GM12878 (cell line): ENCODE results near the gene TIGAR. TPM values are rescaled to one million over a fixed set of nuclear protein-coding genes. Genes with fewer than 3 reads are reported as not detected.

ENCODE experiments used
- ATAC-seq: fragments of 200-7000 bp; cut with Tn5 transposase; 3 replicates; pipeline ENCODE4 v1.9.1; 2020; ENCODE audit warnings: mild to moderate bottlenecking, moderate library complexity
- BruUV-seq: library from RNA; stranded (reverse); fragments of 400-500 nt; replicated peaks from 2 replicates; lab custom pipeline; 2021; lab: Mats Ljungman, UMichigan
- CTCF ChIA-PET: fragments of 300-600 bp; sonication (Branson Sonifier 250); formaldehyde crosslinking; extraction: SDS; loops from one replicate; lab custom pipeline; 2021; ENCODE audit warnings: inconsistent platforms; lab: Yijun Ruan, JAX
- POLR2A ChIA-PET: fragments of 350-600 bp; formaldehyde crosslinking; extraction: SDS; loops from one replicate; lab custom pipeline; 2021; ENCODE audit warnings: inconsistent platforms; lab: Charles Lee
- RAD21 ChIA-PET: fragments of 300-600 bp; sonication (Branson Sonifier 250); formaldehyde crosslinking; loops from one replicate; lab custom pipeline; 2023; ENCODE audit warnings: antibody characterized with exemption; ENCODE audit not compliant: unreplicated experiment; lab: Charles Lee
- SMC1A ChIA-PET: fragments of 300-600 bp; sonication (Branson Sonifier 250); formaldehyde crosslinking; loops from one replicate; lab custom pipeline; 2023; ENCODE audit not compliant: unreplicated experiment, uncharacterized antibody; lab: Charles Lee
- DNase-seq: peaks from one replicate; pipeline ENCODE4 v3.0.0-alpha.2; 2011; ENCODE audit warnings: low read depth, low spot score
- FAIRE-seq: peaks from 3 replicates; lab custom pipeline; 2011; peaks lifted over from hg19 to GRCh38; lab: Jason Lieb, UNC
- H2AFZ ChIP-seq: 2 replicates; pipeline ENCODE4 v1.6.0; 2011; ENCODE audit warnings: low read depth, low read length, control low read depth; ENCODE audit not compliant: control insufficient read depth
- H3K27ac ChIP-seq: 2 replicates; pipeline ENCODE4 v1.5.1; 2011; ENCODE audit warnings: control low read depth; ENCODE audit not compliant: control insufficient read depth, insufficient read depth
- H3K27me3 ChIP-seq, 2 experiments: replicated peaks in 1 of 2; 2 replicates each; pipeline versions ENCODE4 v1.6.0 to v1.6.1; 2011; ENCODE audit warnings: low read length in 1 of 2; ENCODE audit not compliant: control insufficient read depth in 2 of 2, insufficient read depth in 2 of 2
- H3K36me3 ChIP-seq, 2 experiments: 2 replicates each; pipeline ENCODE4 v1.5.1; 2011; ENCODE audit warnings: low read length in 1 of 2; ENCODE audit not compliant: control insufficient read depth in 2 of 2, insufficient read depth in 2 of 2
- H3K4me1 ChIP-seq: 2 replicates; pipeline ENCODE4 v1.6.1; 2011; ENCODE audit warnings: mild to moderate bottlenecking, low read length, moderate library complexity, mixed read lengths; ENCODE audit not compliant: control insufficient read depth, insufficient read depth
- H3K4me2 ChIP-seq: 2 replicates; pipeline ENCODE4 v1.6.0; 2011; ENCODE audit warnings: control low read depth; ENCODE audit not compliant: control insufficient read depth, insufficient read depth
- H3K4me3 ChIP-seq: fragments of 200-600 bp; sonication (generic); 2 replicates; pipeline ENCODE4 v1.5.1; 2016
- H3K79me2 ChIP-seq: 2 replicates; pipeline ENCODE4 v1.6.0; 2011; ENCODE audit warnings: low read length; ENCODE audit not compliant: control insufficient read depth, insufficient read depth
- H3K9ac ChIP-seq: 2 replicates; pipeline ENCODE4 v1.8.0; 2011; ENCODE audit warnings: low read length, control low read depth, mixed read lengths; ENCODE audit not compliant: control insufficient read depth, insufficient read depth
- H3K9me3 ChIP-seq: replicated peaks from 3 replicates; pipeline ENCODE4 v1.5.1; 2011; ENCODE audit warnings: mild to moderate bottlenecking, low read length; ENCODE audit not compliant: control insufficient read depth, insufficient read depth
- H4K20me1 ChIP-seq: 2 replicates; pipeline ENCODE4 v1.6.0; 2011; ENCODE audit not compliant: control insufficient read depth, insufficient read depth
- GATAD2B ChIP-seq: fragments of 450-650 bp; conservative IDR thresholded peaks from 2 replicates; pipeline ENCODE4 v1.6.1; 2017; ENCODE audit warnings: low read depth, mild to moderate bottlenecking, moderate library complexity
- MEF2A ChIP-seq: IDR thresholded peaks from 2 replicates; pipeline ENCODE4 v1.6.1; 2011; ENCODE audit warnings: low read depth, mild to moderate bottlenecking, low read length, moderate library complexity; ENCODE audit not compliant: insufficient read depth
- RB1 ChIP-seq: fragments of 450-650 bp; formaldehyde crosslinking; IDR thresholded peaks from 2 replicates; pipeline ENCODE4 v1.6.1; 2017; ENCODE audit warnings: mild to moderate bottlenecking, borderline replicate concordance
- TAF1 ChIP-seq: IDR thresholded peaks from 2 replicates; pipeline ENCODE4 v1.6.1; 2011; ENCODE audit warnings: mild to moderate bottlenecking, low read depth, low read length, borderline replicate concordance
- YBX1 ChIP-seq: fragments of 450-650 bp; IDR thresholded peaks from 2 replicates; pipeline ENCODE4 v1.6.1; 2016; ENCODE audit warnings: antibody characterized with exemption
- WGBS: methylation state at CpG from one replicate; pipeline ENCODE4 v1.1.6; 2016; ENCODE audit warnings: low lambda C conversion rate; ENCODE audit not compliant: insufficient replicate concordance, insufficient coverage; ENCODE audit errors: missing lambda C conversion rate; 5-methylcytosine and 5-hydroxymethylcytosine counted together
- in situ Hi-C: fragments of 300-500 bp; cut with MboI; formaldehyde crosslinking; loops from 9 replicates; pipeline ENCODE4 v1.14.3; 2018; ENCODE audit warnings: mixed read lengths
- intact Hi-C: fragments of 100-400 bp; cut with micrococcal nuclease; formaldehyde crosslinking; loops from one replicate; pipeline ENCODE4 v1.14.2; 2022; ENCODE audit not compliant: unreplicated experiment
- polyA plus RNA-seq, 11 experiments: library from polyadenylated mRNA; depleted of rRNA in 4 of 11; unstranded in 6 of 11; stranded (reverse) in 5 of 11; fragments of >200 nt; fragmentation: Nextera tagmentation in 4 of 11; fragmentation: Illumina TruSeq in 1 of 11; extraction: Ambion mirVana in 4 of 11; extraction: Trizol in 1 of 11; gene quantifications; 1 replicate in 1 of 11; 2 replicates in 10 of 11; pipeline versions ENCODE4 v1.2.1 to v1.2.3, GENCODE V29; 2011 to 2016; ENCODE audit warnings: inconsistent platforms in 2 of 11, missing spikeins in 2 of 11, low read depth in 1 of 11
- total RNA-seq, 4 experiments: library from RNA; depleted of rRNA in 3 of 4; stranded (reverse); fragments of >200 nt in 3 of 4; fragmentation: Illumina TruSeq in 1 of 4; extraction: Trizol in 1 of 4; gene quantifications; 2 replicates each; pipeline versions ENCODE4 v1.2.1 to v1.2.3, GENCODE V29; 2013 to 2021
- TF ChIP-seq, protein P1 (sequence below): IDR thresholded peaks from 2 replicates; pipeline ENCODE4 v1.6.1; 2011; ENCODE audit warnings: borderline replicate concordance, low read depth, mild to moderate bottlenecking, moderate library complexity, mixed read lengths, low read length; ENCODE audit not compliant: insufficient read depth; ENCODE audit errors: extremely low read length
- TF ChIP-seq, protein P2 (sequence below): fragments of 450-650 bp; conservative IDR thresholded peaks from 2 replicates; pipeline ENCODE4 v1.6.1; 2017; ENCODE audit warnings: mild to moderate bottlenecking, moderate library complexity

TIGAR gene
- total and polyA plus RNA-seq, 10 of the 15 experiments (the other 5 are each of a cell fraction or from before 2014, with no cell fraction given): 7.6 to 45.7 (median 16.5) TPM

DNA sequence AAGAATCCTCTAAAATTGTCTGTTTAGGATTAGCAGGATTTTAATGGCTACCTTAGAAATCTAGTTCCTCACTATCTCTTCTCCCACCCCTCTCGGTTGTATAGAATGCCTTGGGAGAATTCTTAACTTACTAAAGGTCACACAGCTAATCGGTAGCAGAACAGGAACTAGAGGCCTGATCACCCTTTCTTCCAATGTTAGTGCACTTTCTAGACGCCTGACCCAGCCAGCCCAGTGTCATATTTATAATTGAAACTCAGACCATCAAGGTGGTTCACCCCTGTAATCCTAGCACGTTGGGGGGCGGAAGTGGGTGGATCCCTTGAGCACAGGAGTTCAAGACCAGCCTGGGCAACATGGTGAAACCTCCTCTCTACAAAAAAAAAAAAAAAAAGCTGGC lies 1.7 kb downstream of the TIGAR start:
- in situ Hi-C loops (no loop called here), intact Hi-C loops (loop anchor here (5.0 kb wide), 1 partner anchor 215 kb away; the partner anchor contains the start of gene RAD51AP1)
- Histone ChIP-seq H2AFZ (no peak overlapping the region), H3K4me2 (peak overlapping the region; percentile 60), H3K27ac (no peak overlapping the region), H4K20me1 (no peaks in the 10 kb centered on the region), H3K36me3 (no peaks in the 10 kb centered on the region; a peak in 1 of 4 replicates), H3K9me3 (no peaks in the 10 kb centered on the region), H3K79me2 (peaks cover 50% of the 10 kb centered on the region), H3K4me3 (peak overlapping the region; percentile 88), H3K4me1 (peaks cover 3% of the 10 kb centered on the region; the same call in 1 of the 2 replicates), H3K9ac (no peak overlapping the region), H3K27me3 (no peaks in the 10 kb centered on the region)
- no peak for DNase-seq
- RAD21 ChIA-PET: interaction anchor here (0.7 to 1.6 kb wide), 9 partner anchors 17 to 506 kb away, joined by 3 to 7 read pairs (median 3); no protein-coding TSS in a partner anchor
- peak; percentile 28 for ATAC-seq
- SMC1A ChIA-PET: interaction anchor here (0.6 to 1.9 kb wide), 15 partner anchors 8 to 438 kb away, joined by 3 to 14 read pairs (median 3); no protein-coding TSS in a partner anchor
- CTCF ChIA-PET: interaction anchor here (0.6 to 2.0 kb wide), 11 partner anchors 8 to 437 kb away, joined by 3 to 6 read pairs (median 3); partner anchors contain the start of genes AKAP3 and NDUFA9
- BruUV-seq: no TSS peak
- FAIRE-seq: no peak
- TF ChIP-seq, protein P1, sequence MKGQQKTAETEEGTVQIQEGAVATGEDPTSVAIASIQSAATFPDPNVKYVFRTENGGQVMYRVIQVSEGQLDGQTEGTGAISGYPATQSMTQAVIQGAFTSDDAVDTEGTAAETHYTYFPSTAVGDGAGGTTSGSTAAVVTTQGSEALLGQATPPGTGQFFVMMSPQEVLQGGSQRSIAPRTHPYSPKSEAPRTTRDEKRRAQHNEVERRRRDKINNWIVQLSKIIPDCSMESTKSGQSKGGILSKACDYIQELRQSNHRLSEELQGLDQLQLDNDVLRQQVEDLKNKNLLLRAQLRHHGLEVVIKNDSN: no peak
- TF ChIP-seq MEF2A (no peak), YBX1 (no peak), RB1 (no peak), TAF1 (peak; percentile 54), GATAD2B (no peak)
- TF ChIP-seq, protein P2, sequence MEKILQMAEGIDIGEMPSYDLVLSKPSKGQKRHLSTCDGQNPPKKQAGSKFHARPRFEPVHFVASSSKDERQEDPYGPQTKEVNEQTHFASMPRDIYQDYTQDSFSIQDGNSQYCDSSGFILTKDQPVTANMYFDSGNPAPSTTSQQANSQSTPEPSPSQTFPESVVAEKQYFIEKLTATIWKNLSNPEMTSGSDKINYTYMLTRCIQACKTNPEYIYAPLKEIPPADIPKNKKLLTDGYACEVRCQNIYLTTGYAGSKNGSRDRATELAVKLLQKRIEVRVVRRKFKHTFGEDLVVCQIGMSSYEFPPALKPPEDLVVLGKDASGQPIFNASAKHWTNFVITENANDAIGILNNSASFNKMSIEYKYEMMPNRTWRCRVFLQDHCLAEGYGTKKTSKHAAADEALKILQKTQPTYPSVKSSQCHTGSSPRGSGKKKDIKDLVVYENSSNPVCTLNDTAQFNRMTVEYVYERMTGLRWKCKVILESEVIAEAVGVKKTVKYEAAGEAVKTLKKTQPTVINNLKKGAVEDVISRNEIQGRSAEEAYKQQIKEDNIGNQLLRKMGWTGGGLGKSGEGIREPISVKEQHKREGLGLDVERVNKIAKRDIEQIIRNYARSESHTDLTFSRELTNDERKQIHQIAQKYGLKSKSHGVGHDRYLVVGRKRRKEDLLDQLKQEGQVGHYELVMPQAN: 0 out of 2 replicates have a peak, but pooled peaks have one; percentile 9
- POLR2A ChIA-PET: interaction anchor here (0.6 to 1.6 kb wide), 9 partner anchors 8 to 325 kb away, joined by 3 to 4 read pairs (median 3); no protein-coding TSS in a partner anchor
- 3% methylated on average over 5 of the region's 5 CpGs for WGBS
